ENCODE measurements around the gene SLC9A7.

SLC9A7 gene

DNA sequence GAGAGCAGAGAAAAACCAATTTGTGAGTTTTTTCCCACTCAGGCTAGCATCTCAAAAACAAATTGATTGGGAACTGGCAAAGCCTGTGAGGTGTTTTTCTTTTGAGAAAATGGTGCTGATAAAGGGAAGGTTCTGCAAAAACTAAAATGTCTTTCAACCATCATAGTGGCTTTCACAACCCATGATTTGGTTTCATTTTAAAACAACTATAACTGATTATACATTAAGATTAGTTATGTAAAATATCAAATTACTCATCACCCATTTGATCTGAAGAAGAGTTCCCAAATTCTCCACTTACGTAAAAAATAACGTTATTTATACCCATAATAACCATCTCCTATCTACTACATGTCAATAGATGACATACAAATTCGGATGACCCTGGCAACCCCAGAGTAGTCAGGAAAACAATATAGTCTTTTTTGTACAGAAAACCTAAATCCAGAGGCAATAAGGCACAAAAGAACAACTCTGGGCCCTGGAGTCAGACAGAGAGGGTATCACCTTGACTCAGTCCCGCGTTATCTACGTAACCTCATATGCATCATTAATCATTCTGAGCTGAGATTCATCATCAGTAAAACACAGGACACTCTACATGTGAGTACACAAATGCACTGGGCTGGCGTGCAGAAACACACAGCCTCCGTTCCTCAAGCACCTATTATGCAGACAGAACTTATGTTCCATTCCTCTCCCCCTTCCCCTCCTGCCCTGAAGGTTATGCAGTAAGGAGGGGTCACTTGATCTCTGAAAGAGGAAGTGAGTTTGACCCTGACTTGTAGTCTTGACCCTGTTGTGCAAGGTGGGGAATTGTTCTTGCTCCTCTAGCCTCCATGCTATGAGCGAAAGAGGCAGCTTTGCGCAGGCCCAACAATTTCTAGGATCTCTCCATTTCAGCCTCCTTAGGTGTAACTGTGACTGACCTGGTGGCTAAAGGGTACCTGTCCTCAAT lies 82.2 kb downstream of the SLC9A7 start:
- no peak for TF ChIP-seq FOXP2 (optimal IDR thresholded peaks at IDR 0.05; ENCODE audit: borderline replicate concordance, extremely low read depth, extremely low read length, insufficient read depth)
- no peak for TF ChIP-seq REST (IDR thresholded peaks at IDR 0.05; ENCODE audit: insufficient read depth in 1 of 2, low read depth in 2 of 2, low read length in 2 of 2)
- no peak for TF ChIP-seq TAF1 (IDR thresholded peaks at IDR 0.05; ENCODE audit: borderline replicate concordance, insufficient read depth, low read length)
- TF ChIP-seq POLR2AphosphoS5 (IDR thresholded peaks at IDR 0.05; ENCODE audit: low read depth, low read length) = no peak
- no peak for TF ChIP-seq SIN3A (IDR thresholded peaks at IDR 0.05; ENCODE audit: borderline replicate concordance, insufficient read depth, low read length)

- no peak for TF ChIP-seq POLR2AphosphoS5 (IDR thresholded peaks at IDR 0.05; ENCODE audit: low read depth, low read length)
- TF ChIP-seq SIN3A (IDR thresholded peaks at IDR 0.05; ENCODE audit: borderline replicate concordance, insufficient read depth, low read length) = no peak
Observed at GRCh38 chrX:46673620-46674359, 85.1 kb downstream of the SLC9A7 start.

- TF ChIP-seq FOXP2 (optimal IDR thresholded peaks at IDR 0.05; ENCODE audit: borderline replicate concordance, extremely low read depth, extremely low read length, insufficient read depth) (no peak), POLR2AphosphoS5 (IDR thresholded peaks at IDR 0.05; ENCODE audit: low read depth, low read length) (no peak), TAF1 (IDR thresholded peaks at IDR 0.05; ENCODE audit: borderline replicate concordance, insufficient read depth, low read length) (no peak), SIN3A (IDR thresholded peaks at IDR 0.05; ENCODE audit: borderline replicate concordance, insufficient read depth, low read length) (no peak), REST (IDR thresholded peaks at IDR 0.05; ENCODE audit: insufficient read depth in 1 of 2, low read depth in 2 of 2, low read length in 2 of 2) (no peak)
Observed at GRCh38 chrX:46670316-46670715, 88.6 kb downstream of the SLC9A7 start.

DNA sequence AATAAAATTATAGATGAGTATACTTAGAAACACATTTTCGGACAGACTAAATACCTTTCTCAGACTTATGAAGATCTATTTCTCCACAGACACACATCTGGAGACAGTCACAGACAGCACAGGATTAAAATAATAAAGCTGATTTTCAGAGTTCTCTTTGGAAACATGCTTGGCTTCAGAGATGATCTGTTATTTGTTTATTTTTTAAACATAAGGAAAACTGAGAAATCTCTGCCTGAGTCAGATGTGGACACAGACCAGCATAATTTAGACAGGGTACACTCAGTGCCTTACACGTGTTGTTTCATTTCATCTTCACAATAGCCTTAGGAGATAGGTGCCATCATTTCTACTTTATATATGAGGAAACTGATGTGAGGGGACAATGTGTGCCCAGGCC lies 92.1 kb downstream of the SLC9A7 start:
- no peak for TF ChIP-seq SIN3A (IDR thresholded peaks at IDR 0.05; ENCODE audit: borderline replicate concordance, insufficient read depth, low read length)
- TF ChIP-seq FOXP2 (optimal IDR thresholded peaks at IDR 0.05; ENCODE audit: borderline replicate concordance, extremely low read depth, extremely low read length, insufficient read depth) = no peak
- no peak for TF ChIP-seq TAF1 (IDR thresholded peaks at IDR 0.05; ENCODE audit: borderline replicate concordance, insufficient read depth, low read length)

DNA sequence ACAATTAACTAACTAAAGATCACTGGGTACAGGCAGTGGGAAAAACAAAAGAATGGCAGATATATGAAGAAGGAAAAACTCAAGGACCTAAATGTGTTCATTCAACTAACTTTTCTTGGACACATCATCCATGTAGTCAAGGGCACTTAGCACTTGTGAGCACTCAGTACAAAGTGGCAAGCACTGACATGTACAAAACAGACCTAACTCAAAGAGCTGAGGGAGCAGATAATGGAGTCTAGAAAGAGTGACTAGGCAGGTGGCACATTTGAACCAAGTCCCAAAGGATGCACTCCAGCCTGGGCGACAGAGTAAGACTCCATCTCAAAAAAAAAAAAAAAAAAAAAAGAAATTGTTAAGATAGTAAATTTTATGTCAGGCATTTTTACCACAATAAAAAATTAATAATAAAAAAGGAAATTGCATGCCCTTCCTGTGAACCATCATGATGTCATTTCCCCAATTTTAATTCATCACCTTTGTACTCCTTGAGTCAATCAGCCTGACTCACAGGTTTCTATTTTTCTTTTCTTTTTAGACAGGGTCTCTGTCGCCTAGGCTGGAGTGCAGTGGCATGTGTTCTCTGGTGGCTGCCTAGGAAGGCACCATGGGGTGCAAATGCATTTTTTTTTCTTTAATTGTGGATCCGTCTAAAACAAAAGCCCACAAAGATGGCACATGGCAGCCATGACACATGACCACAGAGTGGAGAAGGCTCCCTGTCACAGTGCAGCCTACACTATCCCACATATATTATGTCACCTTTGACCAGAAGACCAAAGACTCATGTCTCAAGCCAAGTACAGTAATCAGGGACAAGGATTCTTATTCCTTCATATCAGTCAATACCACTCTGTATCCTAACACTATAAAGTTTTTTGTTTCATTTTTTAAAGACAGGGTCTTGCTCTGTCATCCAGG lies 93.4 kb downstream of the SLC9A7 start:
- no peak for TF ChIP-seq SIN3A (IDR thresholded peaks at IDR 0.05; ENCODE audit: borderline replicate concordance, insufficient read depth, low read length)
- TF ChIP-seq TAF1 (IDR thresholded peaks at IDR 0.05; ENCODE audit: borderline replicate concordance, insufficient read depth, low read length) = no peak
- no peak for TF ChIP-seq FOXP2 (optimal IDR thresholded peaks at IDR 0.05; ENCODE audit: borderline replicate concordance, extremely low read depth, extremely low read length, insufficient read depth)

DNA sequence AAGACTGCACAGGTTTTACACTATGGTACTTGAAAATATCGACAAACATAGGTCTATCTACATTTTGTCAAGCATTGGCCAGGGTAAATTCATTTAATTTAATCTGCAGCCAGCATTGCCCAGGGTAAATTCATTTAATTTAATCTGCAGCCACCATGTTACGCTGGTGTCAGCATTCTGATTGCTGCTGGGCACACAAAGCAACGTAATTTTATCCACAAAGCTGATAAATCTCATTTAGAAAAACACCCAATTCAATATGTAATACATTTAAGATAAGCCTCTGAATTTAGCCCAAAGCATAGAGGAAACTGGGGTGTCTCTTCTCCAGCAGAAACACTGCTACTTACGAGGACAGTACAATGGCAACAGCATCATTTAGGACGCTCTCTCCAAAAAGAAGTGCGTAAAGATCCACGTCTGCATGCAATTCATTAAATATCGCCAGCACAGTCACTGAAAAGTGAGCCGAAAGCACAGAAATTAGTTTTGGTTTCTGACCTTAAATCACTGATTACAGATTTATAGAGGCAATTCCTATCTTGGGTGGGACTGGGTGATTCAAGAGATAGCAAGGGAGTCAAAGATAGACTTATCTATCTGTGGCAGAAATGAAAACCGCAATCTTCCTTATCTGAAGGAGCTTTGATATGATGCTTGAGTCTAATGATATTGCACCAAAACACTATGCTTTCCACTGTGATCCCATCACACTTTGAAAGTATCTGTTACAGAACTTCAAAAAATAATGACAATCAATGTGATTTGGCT lies 96.5 kb downstream of the SLC9A7 start:
- TF ChIP-seq REST (IDR thresholded peaks at IDR 0.05; ENCODE audit: insufficient read depth in 1 of 2, low read depth in 2 of 2, low read length in 2 of 2) (no peak), FOXP2 (optimal IDR thresholded peaks at IDR 0.05; ENCODE audit: borderline replicate concordance, extremely low read depth, extremely low read length, insufficient read depth) (no peak), SIN3A (IDR thresholded peaks at IDR 0.05; ENCODE audit: borderline replicate concordance, insufficient read depth, low read length) (no peak), POLR2AphosphoS5 (IDR thresholded peaks at IDR 0.05; ENCODE audit: low read depth, low read length) (no peak), TAF1 (IDR thresholded peaks at IDR 0.05; ENCODE audit: borderline replicate concordance, insufficient read depth, low read length) (no peak)
